NCI-H2196 treated with DMSO at 0.1 percent for 48 hours (cell line): ENCODE measurements around the gene MYLK.

Experiments used
- DNase-seq: peaks from one replicate; lab custom pipeline; 2025; ENCODE audit not compliant: unreplicated experiment; lab: John Stamatoyannopoulos, UW

Gene MYLK

DNA sequence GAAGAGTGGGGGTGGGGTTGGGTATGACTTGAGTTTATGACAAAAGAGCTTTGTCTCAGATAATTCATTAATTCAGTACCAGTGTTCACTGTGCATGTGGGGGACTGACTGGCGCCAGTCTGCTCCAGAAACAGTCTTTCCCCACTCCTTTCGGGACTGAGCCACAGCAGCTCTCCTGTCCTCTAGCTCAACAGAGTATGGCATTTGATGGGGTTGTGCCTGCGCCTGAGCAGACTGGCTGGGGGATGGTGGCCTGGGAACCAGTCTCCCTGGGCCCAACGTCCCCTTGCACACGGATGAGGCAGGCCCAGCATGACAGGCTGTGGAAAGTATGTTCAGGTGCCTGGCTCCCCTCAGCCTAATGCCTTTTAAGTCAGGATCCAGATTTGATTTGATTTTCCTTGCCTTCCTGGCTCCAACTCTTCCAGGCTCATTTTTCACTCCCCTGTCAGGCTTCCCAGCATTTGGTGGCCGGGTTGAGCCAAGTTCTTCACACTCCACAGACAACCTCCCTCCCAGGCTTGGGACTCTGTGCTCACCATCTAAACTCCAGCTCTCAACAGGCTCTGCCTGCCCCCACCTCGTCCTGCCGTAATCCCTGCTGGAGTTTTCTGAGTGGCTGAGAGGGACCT, 105.0 kb downstream of the MYLK start:
- DNase-seq, result no peak

DNA sequence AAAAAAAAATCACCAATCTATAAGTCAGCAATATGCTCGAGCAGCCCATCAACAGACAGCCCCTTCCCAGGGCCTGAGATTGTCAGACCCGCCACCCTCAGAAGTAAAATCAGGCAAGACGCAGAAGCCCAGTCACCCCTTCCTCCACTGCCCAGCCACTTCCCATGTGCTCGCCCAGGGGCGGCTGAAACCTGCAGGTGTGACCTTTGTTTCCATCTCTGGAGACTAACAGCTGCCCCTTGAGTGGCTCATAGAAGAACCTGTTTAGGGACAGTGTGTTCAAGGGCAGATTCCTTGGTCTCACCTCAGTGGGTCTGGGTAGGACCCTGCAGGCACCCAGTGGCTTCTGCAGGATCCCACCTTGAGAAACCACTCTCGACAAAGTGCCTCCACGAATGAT, 105.6 kb downstream of the MYLK start:
- DNase-seq, result no peak

DNA sequence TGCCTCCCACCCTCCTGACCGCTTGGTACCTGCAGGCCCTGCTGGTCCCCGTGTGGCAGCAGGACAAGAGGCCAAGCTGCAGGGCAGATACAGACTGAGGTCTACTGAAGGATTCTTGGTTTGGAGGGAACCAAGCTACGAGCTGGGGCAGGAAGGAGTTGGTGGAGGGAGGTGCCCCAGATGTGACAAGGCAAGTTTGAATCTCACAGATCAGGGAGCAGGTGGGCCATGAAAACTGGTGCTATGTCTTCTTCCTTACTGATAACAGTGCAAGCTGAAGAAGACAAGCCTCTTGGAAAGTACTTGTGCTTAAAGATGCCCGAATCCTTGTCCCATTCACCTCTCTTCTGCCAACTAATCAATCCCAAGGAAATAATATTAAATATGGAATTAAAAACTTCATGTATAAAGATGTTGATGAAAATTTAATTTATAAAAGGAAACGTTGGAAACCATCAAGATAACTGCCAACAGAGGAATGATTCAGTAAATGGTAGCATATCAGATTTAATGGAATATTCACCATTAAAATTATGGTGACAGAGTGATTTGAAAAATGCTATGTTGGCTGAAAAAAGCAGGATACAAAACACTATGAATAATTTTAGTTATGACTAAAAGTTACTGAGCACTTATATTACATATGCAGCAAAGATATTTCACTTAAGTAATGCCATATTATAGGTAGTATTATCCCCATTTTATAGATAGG, 107.9 kb downstream of the MYLK start:
- DNase-seq, result no peak

DNA sequence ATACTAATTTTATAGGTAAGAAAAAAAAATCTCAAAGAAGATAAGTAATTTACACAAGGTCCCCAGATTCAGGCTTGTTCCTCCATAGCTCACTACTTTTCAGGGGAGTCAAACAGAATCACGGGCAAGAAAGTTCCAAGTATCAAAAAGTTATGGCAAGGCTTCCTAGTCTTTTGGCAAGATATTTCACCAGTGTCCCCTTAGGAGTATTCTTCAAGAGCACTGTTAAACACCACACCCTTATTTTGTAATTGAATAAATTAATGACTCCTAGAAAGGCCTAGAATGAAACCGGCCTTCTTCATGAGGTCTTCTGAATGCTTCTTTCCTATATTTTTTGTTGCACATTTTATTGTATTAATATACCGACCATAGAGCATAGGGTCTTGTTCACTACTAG, 109.7 kb downstream of the MYLK start:
- no peak for DNase-seq

DNA sequence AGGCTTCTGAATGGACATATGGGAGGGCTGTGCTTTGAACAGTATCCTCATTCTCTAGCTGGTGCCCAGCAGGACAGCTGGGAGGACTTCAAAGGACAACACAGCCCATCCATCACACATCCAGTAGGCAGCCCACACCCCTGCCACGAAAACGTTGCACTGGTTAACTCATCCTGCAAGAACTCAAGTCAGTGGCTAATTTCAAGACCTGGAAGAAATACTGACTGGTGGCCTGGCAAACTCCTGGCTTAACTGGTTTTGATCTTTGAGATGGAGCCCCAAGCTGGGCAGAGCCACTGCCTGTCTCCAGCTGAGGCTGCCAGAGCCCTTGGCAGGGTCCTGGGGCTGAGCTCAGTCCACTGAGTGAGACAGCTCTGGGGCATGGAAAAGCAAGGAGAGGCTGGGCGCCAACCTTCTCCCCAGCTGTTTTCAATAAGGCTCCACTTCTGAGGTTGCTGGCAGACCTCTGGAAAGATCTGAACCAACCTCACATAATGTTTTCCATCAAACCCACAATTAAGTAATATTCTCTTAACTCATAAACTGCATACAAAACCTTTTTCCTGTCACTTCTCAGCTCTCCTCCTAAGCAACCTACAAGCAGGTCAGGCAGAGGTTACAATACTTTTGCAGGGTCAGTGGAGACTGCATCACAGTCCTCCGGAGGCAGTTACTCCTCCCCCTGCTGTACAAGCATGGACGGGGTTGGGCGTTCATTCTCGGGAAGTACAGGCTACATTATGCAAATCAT, 110.3 kb downstream of the MYLK start:
- no peak for DNase-seq

DNA sequence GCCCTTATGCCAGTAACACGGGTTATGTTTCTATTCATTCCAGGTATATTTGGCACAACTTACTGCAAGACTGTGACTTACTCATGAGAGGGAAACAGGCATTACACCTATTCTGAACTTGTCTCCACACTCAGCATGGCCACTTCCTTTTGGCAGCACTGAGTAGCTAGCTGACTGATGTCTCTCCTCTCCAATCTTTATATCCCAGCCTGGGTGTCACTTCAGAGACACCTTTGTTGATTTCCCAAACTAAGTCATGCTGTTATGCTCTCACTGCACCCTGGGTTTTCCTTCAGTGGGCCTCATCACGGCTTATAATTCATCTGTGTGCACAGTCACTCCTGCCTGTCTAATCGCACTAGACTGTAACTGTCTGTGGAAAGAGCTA, 114.8 kb downstream of the MYLK start:
- DNase-seq, result no peak

DNA sequence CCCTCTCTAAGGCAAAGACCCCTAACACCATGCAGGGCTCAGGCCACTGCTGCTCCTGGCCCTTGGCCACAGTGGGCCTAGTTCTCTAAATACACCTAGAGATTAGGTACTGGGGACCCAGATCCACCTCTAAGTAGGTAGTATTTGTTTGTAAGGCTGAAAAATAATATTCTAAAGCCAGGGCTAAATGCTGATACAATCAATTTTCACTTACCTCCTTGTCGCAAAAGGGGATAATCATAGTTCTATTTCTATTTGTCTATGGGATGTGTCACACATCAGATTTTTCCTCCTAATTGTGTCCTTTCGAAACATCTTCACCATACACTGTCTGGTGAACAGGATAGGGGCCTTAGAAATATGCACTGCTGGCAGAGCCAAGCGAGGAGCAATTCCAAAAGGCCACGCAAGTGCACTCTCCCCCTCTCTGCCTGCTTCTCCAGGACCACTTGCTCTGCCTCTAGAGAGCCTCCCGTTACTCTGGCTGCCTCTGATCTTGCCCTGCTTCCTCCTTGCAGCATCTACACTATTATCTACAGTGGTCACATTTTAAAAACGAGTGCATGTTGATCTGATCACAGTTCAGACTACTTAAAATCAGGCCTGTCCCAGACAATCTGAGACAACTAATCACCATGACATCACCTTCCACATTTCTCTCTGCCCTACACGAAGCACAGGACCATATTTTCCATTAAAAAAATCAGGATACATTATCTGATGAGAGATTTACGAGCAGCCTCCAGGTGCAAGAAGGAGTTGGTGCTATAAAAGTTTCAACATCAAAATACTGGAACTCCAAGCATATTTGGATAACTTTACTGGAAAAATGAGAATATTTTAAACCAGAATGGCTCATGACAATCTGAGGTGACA, 115.4 kb downstream of the MYLK start:
- no peak for DNase-seq

DNA sequence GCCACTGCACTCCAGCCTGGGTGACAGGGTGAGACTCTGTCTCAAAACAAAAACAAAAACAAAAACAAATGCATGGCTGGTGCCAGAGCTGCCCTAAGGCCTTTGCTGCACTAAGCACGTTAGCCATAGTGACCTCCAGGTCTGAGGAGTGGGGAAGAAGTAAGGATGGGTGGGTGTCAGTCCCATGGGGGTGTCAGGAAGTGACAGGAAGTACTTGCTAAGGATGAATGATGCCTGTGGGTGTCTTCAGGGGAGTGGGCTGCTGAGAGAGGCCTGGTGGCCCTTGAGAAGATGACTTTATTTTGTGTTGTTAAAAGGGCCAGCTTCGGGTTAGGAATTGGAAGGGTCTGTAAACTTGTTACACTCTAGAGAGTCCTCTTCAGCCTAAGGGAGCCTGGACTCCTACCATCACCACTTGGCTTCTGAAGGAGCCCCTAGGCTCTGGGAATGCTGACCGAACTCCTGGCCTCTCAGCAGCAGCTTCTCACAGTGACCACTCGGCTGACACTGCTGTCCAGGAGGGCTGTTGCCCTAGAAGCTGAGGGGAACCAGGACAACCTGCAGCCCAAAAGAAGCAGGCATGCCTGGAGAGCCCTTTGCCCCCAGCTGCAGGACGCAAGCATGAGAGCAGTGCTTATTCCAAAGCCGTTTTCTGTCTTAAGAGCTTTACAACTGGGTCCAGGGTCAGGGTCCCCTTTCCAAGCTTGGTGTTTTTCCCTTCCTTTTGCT, 116.4 kb downstream of the MYLK start:
- no peak for DNase-seq

DNA sequence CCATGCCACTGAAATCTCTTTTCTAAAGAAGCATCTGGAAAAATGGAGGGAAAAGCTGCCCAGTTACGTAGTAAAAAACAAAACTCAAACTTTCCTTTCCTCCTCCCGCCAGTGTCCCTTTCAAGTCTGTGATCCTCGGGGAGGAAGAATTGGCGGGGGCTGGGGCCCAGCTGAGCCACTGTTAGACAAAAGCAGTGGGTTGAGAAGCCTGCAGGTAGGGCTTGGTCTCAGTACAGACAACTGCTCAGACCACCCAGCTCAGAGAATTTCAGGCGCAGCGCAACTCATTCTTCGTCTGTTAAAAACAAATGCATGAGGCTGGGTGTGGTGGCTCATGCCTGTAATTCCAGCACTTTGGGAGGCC, 117.1 kb downstream of the MYLK start:
- DNase-seq, result no peak

DNA sequence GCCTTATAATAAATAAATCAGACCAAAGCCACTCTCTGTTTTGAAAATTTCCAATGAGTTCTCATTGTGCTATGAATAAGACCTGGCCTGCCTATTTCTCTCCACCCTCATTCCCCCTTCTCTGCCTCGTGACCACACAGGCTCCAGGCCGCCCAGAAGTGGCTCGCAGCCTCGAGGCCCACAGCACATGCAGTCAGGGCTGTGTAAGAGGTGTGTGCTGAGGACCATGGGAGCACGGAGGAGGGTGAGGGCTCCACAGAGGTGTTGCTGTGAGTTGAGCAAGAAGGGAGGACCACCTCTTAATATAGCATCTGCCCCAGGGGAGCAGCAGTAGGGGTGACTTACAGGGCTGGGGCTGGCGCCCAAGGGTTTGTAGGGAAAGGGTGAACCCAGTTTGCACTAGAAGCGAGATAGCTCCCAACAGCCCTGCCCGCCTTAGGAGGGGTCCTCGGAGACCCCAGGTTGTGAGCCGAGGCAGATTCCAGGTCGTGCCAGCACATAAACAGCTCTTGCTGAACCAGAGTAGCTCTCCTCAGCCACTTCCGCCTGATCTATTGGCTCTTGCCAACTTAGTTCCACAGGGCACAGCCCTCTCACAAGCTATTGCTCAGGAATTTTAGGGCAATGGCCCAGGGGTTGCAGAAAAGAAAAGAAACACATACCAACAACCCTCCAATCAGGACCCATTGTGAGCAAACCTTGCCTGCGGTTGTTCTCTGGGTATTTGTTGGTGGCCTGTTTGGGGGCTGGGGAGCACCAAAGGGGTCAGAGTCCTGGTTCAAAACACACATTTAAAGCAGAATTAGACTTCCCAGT, 117.7 kb downstream of the MYLK start:
- DNase-seq, result no peak

DNA sequence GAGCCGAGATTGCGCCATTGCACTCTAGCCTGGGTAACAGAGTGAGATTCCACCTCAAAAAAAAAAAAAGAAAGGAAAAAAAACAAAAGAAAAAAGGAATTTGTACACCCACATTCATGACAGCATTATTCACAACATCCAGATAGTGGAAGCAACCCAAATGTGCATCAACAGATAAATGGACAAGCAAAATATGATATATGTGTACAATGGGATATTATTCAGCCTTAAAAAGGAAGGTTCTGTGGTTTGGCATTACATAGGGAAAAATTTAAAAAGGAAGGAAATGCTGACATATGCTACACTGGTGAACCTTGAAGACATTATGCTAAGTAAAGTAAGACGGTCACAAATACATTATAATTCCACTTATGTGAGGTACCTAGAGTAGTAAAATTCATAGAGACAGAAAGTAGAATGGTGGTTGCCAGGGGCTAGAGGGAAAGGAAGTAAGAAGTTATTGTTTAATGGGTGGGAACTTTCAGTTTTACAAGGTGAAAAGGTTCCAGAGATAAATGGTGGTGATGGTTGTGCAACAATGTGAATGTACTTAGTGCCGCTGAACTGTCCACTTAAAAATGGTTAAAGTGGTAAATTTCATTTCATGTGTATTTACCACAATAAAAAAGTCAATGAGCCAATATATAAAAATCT, 118.5 kb downstream of the MYLK start:
- no peak for DNase-seq

DNA sequence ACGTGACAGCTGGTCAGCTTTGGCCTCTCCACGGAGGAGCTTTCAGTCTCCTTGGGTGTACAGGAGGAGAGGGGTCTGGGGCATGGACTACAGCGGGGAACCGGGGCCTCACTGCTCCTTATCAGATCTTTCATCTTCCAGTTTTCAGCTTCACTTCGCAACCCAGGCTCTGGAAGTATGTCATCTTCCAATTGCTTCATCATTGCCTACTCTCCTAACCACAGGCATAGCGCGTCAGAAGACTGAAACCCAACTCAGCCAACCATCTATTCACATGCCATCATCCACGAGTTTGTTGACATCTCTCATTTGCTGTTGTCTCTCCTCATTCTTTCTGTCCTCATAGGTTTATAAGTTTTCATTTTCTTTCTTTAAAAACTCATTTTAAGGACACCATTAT, 119.5 kb downstream of the MYLK start:
- no peak for DNase-seq

DNA sequence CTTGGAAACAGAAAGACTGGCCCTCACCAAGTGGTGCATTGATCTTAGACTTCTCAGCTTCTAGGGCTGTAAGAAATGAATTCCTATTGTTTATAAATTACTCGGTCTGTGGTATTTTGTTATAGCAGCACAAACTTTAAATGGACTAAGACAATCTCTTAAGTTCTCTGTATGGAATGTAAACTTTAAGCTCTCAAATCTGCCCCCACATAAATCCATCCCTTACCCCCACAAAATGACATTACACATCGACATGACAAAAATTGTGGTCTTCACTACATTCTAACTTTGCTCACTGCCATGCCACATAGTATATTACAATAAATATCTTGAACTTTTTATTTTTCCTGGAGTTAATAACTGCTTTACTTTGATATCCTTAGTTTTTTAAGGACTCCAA, 121.3 kb downstream of the MYLK start:
- DNase-seq, result no peak

DNA sequence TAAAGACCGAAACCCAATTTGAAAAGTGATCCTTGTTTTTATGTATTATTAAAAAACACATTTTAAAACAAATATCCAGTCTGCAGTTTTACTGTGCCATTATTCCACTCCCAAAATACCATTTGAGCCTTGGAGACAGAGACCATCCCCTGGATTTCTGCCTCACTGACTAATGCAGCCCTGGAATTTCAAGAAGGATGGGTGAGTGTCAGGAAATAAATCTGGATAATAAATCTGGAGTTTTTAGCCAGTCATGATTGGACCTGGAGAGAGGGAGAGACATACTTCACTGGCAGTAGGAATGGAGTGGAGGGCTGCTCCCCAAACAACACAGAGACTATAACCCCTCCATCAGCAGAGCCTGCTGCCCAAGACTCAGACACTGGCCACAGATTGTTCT, 123.3 kb downstream of the MYLK start:
- DNase-seq, result no peak

DNA sequence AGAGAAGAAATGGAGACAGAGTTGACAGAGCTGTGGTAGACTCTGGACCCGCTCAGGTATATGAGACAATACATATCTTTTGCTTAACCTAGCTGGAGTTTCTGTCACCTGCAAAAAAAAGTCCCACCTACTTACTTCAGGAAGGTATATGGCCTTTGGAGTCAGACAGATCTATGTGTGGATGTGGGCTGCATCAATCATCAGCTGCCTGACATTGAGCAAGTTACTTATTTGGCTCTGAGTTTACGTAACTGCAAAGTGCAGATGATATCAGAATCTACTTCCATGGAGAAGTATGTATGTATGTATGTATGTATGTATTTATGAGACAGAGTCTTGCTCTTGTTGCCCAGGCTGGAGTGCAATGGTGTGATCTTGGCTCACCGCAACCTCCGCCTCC, 124.3 kb downstream of the MYLK start:
- no peak for DNase-seq

DNA sequence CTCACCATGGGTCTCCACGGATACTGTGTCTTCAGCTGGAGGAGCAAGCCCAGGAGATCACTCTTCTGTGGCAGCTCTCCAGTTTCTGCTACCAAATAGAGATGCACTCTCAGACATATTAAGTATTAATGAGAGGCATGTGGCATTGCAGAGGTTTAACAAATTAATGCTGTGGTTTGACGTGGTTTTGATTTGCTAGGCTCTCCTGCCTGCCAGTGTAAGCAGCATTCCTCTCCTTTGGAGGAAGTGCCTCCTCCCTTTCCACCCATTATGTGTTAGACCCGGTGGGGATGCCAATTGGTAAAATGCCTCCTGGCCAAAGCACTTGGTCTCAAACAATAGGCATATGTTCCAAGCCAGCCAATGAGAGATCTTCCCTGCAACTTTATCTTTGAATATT, 124.8 kb downstream of the MYLK start:
- DNase-seq, result no peak

DNA sequence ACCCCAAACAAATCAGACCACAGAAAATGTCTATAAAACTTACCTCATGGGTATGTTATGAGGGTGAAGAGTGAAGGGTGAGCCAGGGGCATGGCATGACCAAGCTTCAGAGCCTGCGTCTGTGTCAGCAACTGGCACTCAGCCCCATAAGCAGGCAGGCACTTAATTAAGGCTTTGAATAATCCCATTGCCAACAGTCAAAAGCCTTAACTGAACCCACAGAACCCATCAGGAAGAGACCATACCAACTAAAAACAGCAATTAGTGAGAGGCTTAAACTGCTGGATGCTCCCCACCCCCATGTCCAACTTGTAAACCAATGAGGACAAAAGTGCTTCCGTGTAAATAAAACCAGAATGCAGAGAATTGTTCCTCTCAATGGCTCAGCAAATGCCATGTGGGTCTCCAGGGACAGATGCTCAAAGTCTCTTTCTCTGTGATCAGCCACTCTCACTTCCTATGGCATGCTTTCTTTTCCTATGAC, 126.0 kb downstream of the MYLK start:
- DNase-seq, result peak; percentile 44

DNA sequence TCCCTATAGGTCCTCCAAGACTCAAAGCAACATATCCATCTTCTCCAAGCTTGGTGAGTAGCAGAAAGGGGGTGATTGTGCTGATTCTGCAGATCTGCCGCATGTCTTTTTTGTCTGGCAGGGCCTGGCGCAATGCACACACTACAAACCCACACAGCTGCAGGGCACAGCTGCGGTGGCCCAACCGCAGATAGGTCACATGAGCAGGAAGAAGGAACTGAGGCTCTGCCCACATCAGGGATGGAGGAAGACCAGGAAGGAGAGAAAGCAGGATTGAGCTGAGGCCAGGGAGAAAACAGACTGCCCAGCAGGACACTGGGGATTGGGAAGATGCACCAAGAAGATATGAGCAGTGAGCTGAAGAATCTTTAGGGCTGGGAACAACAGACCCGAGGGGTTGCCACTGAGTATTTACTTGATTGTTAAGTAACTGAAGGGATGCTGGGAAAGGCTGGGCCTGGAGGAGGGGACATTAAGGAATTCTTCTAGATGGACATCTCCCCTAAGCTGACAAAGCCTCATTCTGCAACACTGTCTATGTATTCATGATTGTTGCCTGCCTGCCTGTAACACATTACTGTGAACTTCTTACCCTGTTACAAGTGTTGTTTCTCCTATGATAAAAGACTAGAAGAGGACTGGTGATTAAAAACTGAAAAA, 126.7 kb downstream of the MYLK start:
- no peak for DNase-seq

DNA sequence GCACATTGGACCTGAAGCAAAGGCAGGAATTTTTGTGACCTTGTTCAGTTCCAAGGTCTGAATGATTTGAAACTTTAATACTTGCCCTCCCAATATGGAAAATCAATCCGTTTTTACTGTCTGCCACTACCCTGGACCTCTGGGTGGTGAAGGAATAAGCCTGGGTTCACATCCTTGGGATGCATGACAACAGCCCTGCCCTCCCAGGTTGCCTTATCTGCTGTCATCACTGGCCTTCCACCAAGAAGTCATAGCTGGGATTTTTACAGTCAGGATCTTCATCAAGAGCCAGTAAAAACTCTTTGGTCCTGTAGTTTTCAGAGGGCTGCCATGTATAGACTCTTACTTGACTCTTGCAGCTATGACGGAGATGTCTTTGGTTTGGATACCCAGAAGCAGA, 128.6 kb downstream of the MYLK start:
- DNase-seq, result no peak
